ENCODE measurements around the gene KNL1.
"Not testable (repeated sequence)": the region's sequence is repeated elsewhere in the genome, so short reads cannot be mapped to it uniquely, and the experiment has no call there.

DNA sequence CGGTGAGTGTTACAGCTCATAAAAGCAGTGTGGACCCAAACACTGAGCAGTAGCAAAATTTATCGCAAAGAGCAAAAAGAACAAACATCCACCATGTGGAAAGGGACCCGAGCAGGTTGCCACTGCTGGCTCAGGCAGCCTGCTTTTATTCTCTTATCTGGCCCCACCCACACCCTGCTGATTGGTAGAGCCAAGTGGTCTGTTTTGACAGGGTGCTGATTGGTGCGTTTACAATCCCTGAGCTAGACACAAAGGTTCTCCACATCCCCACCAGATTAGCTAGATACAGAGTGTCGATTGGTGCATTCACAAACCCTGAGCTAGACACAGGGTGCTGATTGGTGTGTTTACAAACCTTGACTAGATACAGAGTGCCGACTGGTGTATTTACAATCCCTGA, 82.2 kb downstream of the KNL1 start:
- TF ChIP-seq POLR2AphosphoS5 (IDR thresholded peaks at IDR 0.05; ENCODE audit: borderline replicate concordance, low read depth, low read length); EZH2 (IDR thresholded peaks at IDR 0.05); FOXP2 (optimal IDR thresholded peaks at IDR 0.05; ENCODE audit: control extremely low read depth, extremely low read length, insufficient read depth): not testable (repeated sequence)
